Measurements from ENCODE around the gene DAD1. TPM values are rescaled to one million over a fixed set of nuclear protein-coding genes. Genes with fewer than 3 reads are reported as not detected.
A peak's percentile ranks its signal among the peaks of the same experiment; 100 is the strongest.

Gene DAD1
- total RNA-seq, 1 donor from 2014 or later: 149 TPM

DNA sequence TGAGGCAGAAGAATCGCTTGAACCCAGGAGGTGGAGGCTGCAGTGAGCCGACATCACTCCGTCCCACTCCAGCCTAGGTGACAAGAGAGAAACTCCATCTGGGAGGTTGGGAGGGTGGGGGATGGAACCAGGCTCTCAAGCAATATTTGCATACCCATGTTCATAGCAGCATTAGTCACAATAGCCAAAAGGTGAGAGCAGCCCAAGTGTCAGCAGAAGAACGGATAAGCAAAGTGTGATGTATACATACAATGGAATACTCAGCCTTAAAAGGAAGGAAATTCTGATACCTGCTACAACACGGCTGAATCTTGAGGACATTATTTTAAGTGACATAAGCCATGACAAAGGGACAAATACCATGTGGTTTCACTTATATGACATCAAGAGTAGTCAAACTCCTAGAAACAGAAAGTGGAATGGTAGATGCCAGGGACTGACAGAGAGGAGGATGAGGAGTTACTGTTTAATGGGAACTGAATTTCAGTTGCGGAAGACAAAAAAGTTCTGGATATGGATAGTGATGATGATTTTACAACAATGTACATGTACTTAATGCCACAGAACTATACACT lies 11.6 kb downstream of the DAD1 start:
- no peaks in the 10 kb centered on the region for H3K9me3 Mint-ChIP-seq (ENCODE audit: low read depth)
- DNase-seq (ENCODE audit: low spot score, unreplicated experiment): no peak
- H3K4me3 Mint-ChIP-seq (ENCODE audit: low read depth): no peak overlapping the region
- H3K27ac Mint-ChIP-seq: peak overlapping the region; percentile 59
- H3K36me3 Mint-ChIP-seq (ENCODE audit: insufficient read depth): peaks cover 27% of the 10 kb centered on the region
- peaks cover 17% of the 10 kb centered on the region for H3K4me1 Mint-ChIP-seq (ENCODE audit: low read depth)
- no peaks in the 10 kb centered on the region for H3K27me3 Mint-ChIP-seq
- TF ChIP-seq CTCF (IDR thresholded peaks at IDR 0.05; ENCODE audit: unreplicated experiment): no peak

DNA sequence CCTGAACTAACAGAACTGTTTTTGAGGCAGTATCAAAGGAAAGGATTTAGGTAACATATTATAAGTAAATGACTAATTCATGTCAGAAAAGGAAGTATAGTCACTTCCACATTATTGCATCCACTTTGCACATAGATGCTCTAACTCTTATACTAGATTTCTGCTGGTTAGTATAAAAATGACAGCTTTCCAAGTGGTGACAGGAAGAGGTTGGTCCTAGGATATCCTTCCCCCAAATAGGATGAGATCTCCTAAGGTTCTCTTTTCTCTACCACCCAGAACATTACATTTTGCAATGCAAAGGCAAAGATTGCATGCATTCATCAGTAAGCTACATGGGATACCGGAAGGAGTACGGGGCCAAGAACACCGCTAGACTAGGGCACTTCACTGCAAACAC lies 15.2 kb downstream of the DAD1 start:
- no peak for DNase-seq (ENCODE audit: low spot score, unreplicated experiment)
- Mint-ChIP-seq H3K9me3 (ENCODE audit: low read depth) (no peaks in the 10 kb centered on the region), H3K27me3 (no peaks in the 10 kb centered on the region), H3K36me3 (ENCODE audit: insufficient read depth) (peaks cover 29% of the 10 kb centered on the region), H3K4me3 (ENCODE audit: low read depth) (no peak overlapping the region), H3K27ac (no peak overlapping the region), H3K4me1 (ENCODE audit: low read depth) (peaks cover 14% of the 10 kb centered on the region)
- TF ChIP-seq CTCF (IDR thresholded peaks at IDR 0.05; ENCODE audit: unreplicated experiment): no peak

DNA sequence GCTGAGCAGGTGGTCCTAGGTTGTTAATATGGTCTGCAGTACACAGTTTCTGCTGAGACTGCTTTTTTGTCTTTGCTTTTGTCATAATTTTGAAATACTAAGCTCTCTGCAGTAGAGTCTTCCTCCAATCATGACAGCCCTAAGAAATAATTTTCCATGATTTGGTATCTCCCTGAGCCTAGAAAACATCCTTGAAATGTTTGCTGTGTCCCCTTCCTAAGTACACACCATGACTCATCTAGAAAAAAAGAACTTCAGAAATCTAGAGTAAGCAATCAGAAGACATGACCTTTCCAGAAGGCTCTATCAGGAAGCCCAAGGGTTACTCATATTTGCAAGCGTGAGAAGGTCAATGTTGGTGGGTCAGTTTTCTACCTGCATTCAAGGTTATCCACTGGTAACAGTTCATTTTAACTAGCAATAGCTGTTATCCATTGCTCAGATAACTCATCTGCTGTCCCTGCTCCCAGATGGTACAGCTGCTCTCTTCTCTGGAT lies 16.4 kb downstream of the DAD1 start:
- no peak for TF ChIP-seq CTCF (IDR thresholded peaks at IDR 0.05; ENCODE audit: unreplicated experiment)
- no peaks in the 10 kb centered on the region for H3K27me3 Mint-ChIP-seq
- peaks cover 28% of the 10 kb centered on the region for H3K36me3 Mint-ChIP-seq (ENCODE audit: insufficient read depth)
- H3K9me3 Mint-ChIP-seq (ENCODE audit: low read depth): no peaks in the 10 kb centered on the region
- H3K4me3 Mint-ChIP-seq (ENCODE audit: low read depth): no peak overlapping the region
- H3K27ac Mint-ChIP-seq: peak overlapping the region; percentile 29
- H3K4me1 Mint-ChIP-seq (ENCODE audit: low read depth): peaks cover 14% of the 10 kb centered on the region
- DNase-seq (ENCODE audit: low spot score, unreplicated experiment): no peak

GRCh38 chr14:22570132-22570949 lies 18.7 kb downstream of the DAD1 start:
- Mint-ChIP-seq H3K9me3 (ENCODE audit: low read depth) (no peaks in the 10 kb centered on the region), H3K27me3 (no peaks in the 10 kb centered on the region), H3K27ac (peak overlapping the region; percentile 75), H3K4me3 (ENCODE audit: low read depth) (no peak overlapping the region), H3K4me1 (ENCODE audit: low read depth) (peaks cover 14% of the 10 kb centered on the region), H3K36me3 (ENCODE audit: insufficient read depth) (peaks cover 27% of the 10 kb centered on the region)
- peak; percentile 62 for DNase-seq (ENCODE audit: low spot score, unreplicated experiment)
- TF ChIP-seq CTCF (IDR thresholded peaks at IDR 0.05; ENCODE audit: unreplicated experiment): peak; percentile 88

DNA sequence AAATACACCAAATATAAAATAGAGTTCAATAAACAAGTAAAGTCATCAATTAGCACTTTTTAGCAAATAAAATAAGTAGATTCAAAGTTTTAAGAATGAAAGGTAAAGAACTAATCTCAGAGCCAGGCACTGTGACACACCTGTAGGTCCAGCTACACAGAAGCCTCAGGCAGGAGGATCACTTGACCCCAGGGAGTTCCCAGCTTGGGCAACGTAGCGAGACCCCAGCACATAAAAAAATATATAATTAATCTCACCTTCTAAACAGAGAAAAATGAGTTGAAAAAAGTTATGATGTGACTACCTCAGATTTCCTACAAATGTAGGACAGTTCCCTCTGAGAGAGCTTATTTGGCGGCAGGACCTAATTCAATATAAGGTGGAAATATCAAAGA lies 19.3 kb downstream of the DAD1 start:
- no peaks in the 10 kb centered on the region for H3K27me3 Mint-ChIP-seq
- peaks cover 29% of the 10 kb centered on the region for H3K36me3 Mint-ChIP-seq (ENCODE audit: insufficient read depth)
- peaks cover 19% of the 10 kb centered on the region for H3K4me1 Mint-ChIP-seq (ENCODE audit: low read depth)
- no peaks in the 10 kb centered on the region for H3K9me3 Mint-ChIP-seq (ENCODE audit: low read depth)
- DNase-seq (ENCODE audit: low spot score, unreplicated experiment): no peak
- TF ChIP-seq CTCF (IDR thresholded peaks at IDR 0.05; ENCODE audit: unreplicated experiment): no peak
- H3K27ac Mint-ChIP-seq: no peak overlapping the region
- H3K4me3 Mint-ChIP-seq (ENCODE audit: low read depth): no peak overlapping the region

Data from progenitor cell of endocrine pancreas (in vitro differentiated cells).